ENCODE data around the gene HOXA10. TPM values are rescaled to one million over a fixed set of nuclear protein-coding genes. Genes with fewer than 3 reads are reported as not detected.

The HOXA10 gene
- total and polyA plus RNA-seq, 4 donors = 0.03 to 0.70 (median 0.13) TPM

- H3K36me3 ChIP-seq (ENCODE audit: control insufficient read depth in 4 of 4, insufficient read depth in 3 of 4, low read depth in 1 of 4, low read length in 3 of 4) = no peaks in the 10 kb centered on the region
- H3K4me3 ChIP-seq (ENCODE audit: low read depth in 1 of 3, low read length in 3 of 3) = no peak overlapping the region
- TF ChIP-seq YY1 (IDR thresholded peaks at IDR 0.05) = no peak
- TF ChIP-seq, protein P1, sequence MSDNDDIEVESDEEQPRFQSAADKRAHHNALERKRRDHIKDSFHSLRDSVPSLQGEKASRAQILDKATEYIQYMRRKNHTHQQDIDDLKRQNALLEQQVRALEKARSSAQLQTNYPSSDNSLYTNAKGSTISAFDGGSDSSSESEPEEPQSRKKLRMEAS (IDR thresholded peaks at IDR 0.05) = no peak
- no peak for TF ChIP-seq CTCF (IDR thresholded peaks at IDR 0.05; ENCODE audit: low read depth, low read length, missing input control)
- no peak for TF ChIP-seq FOXA2 (IDR thresholded peaks at IDR 0.05)
- TF ChIP-seq RAD21 (IDR thresholded peaks at IDR 0.05) = no peak
- no peak for TF ChIP-seq JUND (IDR thresholded peaks at IDR 0.05)
- no peak for TF ChIP-seq HNF4G (IDR thresholded peaks at IDR 0.05)
- no peak for TF ChIP-seq HNF4A (conservative IDR thresholded peaks at IDR 0.05)
- TF ChIP-seq NR2F2 (IDR thresholded peaks at IDR 0.05) = no peak
- no peak for TF ChIP-seq FOXA1 (IDR thresholded peaks at IDR 0.05)
- H3K27me3 ChIP-seq (ENCODE audit: control insufficient read depth in 4 of 4, insufficient read depth in 4 of 4, low read length in 3 of 4) = peaks cover 0 to 18% (median 10%) of the 10 kb centered on the region in 4 donors
- no peak overlapping the region for H3K27ac ChIP-seq (ENCODE audit: low read depth in 1 of 2, low read length in 2 of 2)
- WGBS = 53% methylated on average over 3 of the region's 3 CpGs
- no peak for DNase-seq (ENCODE audit: low spot score)
- peaks cover 6 to 10% (median 7%) of the 10 kb centered on the region in 4 donors for H3K4me1 ChIP-seq (ENCODE audit: control insufficient read depth in 4 of 4, insufficient read depth in 4 of 4, low read length in 3 of 4)
- no peaks in the 10 kb centered on the region for H3K9me3 ChIP-seq (ENCODE audit: control insufficient read depth in 4 of 4, low read length in 3 of 4)
- no peak overlapping the region for H3K9ac ChIP-seq (ENCODE audit: low read depth in 1 of 2, low read length in 2 of 2)
Observed at GRCh38 chr7:27211764-27212204, 37.7 kb upstream of the HOXA10 start.

DNA sequence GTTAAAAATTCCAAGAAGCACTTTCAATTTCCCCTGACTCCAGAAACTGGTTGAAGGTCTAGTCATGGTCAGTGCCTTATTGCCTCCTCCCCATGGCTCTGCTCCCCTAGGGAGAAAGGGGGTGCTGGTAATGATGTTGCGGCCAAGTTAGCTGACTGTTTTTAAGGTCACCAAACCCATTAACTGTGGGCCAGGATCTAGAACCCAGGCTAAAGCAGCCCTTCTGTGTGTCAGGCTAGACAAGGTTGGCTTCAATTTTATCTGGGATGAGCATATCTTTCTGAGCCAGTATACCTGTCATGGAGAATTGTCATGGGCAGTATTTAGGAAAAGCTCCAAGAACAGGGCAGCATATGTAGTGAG lies 36.9 kb upstream of the HOXA10 start:
- H3K4me1 ChIP-seq (ENCODE audit: control insufficient read depth in 4 of 4, insufficient read depth in 4 of 4, low read length in 3 of 4) = peaks cover 6 to 10% (median 7%) of the 10 kb centered on the region in 4 donors
- H3K4me3 ChIP-seq (ENCODE audit: low read depth in 1 of 3, low read length in 3 of 3) = no peak overlapping the region
- H3K9me3 ChIP-seq (ENCODE audit: control insufficient read depth in 4 of 4, low read length in 3 of 4) = no peaks in the 10 kb centered on the region
- no peak for DNase-seq (ENCODE audit: low spot score)
- no peak overlapping the region for H3K9ac ChIP-seq (ENCODE audit: low read depth in 1 of 2, low read length in 2 of 2)
- WGBS = 78% methylated on average over 1 of the region's 1 CpG
- peaks cover 0 to 18% (median 10%) of the 10 kb centered on the region in 4 donors for H3K27me3 ChIP-seq (ENCODE audit: control insufficient read depth in 4 of 4, insufficient read depth in 4 of 4, low read length in 3 of 4)
- no peaks in the 10 kb centered on the region for H3K36me3 ChIP-seq (ENCODE audit: control insufficient read depth in 4 of 4, insufficient read depth in 3 of 4, low read depth in 1 of 4, low read length in 3 of 4)
- TF ChIP-seq FOXA2 (IDR thresholded peaks at IDR 0.05) (no peak), HNF4A (conservative IDR thresholded peaks at IDR 0.05) (no peak), JUND (IDR thresholded peaks at IDR 0.05) (no peak), TAF1 (conservative IDR thresholded peaks at IDR 0.05) (no peak), ZBTB33 (IDR thresholded peaks at IDR 0.05) (no peak), HNF4G (IDR thresholded peaks at IDR 0.05) (no peak), NR2F2 (IDR thresholded peaks at IDR 0.05) (no peak), GABPA (IDR thresholded peaks at IDR 0.05 in 1 of 2, conservative IDR thresholded peaks at IDR 0.05 in 1 of 2) (no peak), RXRA (IDR thresholded peaks at IDR 0.05) (no peak), FOXA1 (IDR thresholded peaks at IDR 0.05) (no peak), SP1 (IDR thresholded peaks at IDR 0.05) (no peak), CTCF (IDR thresholded peaks at IDR 0.05; ENCODE audit: low read depth, low read length, missing input control) (no peak), YY1 (IDR thresholded peaks at IDR 0.05) (no peak), REST (IDR thresholded peaks at IDR 0.05) (no peak), RAD21 (IDR thresholded peaks at IDR 0.05) (no peak)
- TF ChIP-seq, protein P1 (IDR thresholded peaks at IDR 0.05) = no peak
- TF ChIP-seq, protein P2, sequence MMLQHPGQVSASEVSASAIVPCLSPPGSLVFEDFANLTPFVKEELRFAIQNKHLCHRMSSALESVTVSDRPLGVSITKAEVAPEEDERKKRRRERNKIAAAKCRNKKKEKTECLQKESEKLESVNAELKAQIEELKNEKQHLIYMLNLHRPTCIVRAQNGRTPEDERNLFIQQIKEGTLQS (IDR thresholded peaks at IDR 0.05) = no peak
- H3K27ac ChIP-seq (ENCODE audit: low read depth in 1 of 2, low read length in 2 of 2) = no peak overlapping the region
